GM21390 (cell line): ENCODE data around the gene MICAL2.

Experiments used
- ATAC-seq: cut with Tn5 transposase; IDR thresholded peaks from one replicate; pipeline ENCODE4 v1.9.1; 2021; ENCODE audit not compliant: unreplicated experiment

Gene MICAL2

DNA sequence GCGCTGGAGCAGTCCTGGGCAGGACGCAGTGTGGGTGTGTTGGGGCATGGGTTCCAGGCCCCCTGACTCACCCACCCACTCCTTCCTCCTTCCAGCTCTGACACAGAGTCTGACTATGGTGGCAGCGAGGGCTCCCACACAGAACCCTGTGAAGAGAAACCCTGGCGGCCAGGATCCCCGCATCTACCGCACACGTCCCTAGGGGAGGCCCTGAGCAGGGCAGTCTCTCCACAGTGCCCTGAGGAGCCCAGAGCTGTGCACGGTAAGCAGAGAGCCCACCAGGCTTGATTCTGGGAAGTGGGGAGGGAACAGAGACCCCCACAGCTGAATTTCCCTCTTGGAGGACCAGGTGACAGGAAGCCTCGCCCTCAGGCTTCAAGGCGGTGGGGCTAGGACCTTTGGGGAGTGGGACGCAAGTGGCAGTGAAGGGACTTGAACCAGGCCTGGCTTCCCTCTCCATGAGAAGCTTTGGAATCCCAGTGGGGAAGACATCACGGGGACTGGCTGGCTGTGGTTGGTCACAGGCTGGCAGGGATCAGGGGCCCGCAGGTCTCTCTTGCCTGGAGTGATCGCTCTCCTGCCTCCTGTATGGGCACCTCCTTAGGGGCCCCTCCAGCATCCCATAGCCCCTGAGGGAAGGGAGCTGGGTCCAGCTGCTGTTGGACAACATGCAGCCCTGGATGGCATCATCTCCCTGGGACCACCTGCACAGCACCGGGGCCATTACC lies 170.6 kb downstream of the MICAL2 start:
- no peak for ATAC-seq

GRCh38 chr11:12281571-12282478 lies 171.4 kb downstream of the MICAL2 start:
- no peak for ATAC-seq

DNA sequence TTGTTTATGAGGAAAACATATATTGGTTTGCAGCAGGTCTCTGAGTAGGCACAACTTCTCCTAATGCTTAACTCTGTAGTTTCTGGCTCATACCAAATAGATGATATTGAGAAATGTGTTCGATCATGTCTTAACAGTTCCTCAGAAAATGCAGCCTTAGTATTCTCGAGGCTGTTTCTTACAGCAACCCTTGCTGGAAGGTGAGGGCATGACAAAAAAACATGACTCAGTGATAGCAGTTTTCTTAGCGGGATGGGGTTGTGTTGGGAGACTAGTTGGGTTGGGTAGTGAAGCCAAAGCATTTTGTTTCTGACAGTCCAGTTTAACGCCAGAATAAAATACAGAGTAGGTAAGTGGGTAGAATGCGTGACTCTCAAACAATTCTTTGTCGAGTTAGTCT lies 172.3 kb downstream of the MICAL2 start:
- ATAC-seq = no peak

DNA sequence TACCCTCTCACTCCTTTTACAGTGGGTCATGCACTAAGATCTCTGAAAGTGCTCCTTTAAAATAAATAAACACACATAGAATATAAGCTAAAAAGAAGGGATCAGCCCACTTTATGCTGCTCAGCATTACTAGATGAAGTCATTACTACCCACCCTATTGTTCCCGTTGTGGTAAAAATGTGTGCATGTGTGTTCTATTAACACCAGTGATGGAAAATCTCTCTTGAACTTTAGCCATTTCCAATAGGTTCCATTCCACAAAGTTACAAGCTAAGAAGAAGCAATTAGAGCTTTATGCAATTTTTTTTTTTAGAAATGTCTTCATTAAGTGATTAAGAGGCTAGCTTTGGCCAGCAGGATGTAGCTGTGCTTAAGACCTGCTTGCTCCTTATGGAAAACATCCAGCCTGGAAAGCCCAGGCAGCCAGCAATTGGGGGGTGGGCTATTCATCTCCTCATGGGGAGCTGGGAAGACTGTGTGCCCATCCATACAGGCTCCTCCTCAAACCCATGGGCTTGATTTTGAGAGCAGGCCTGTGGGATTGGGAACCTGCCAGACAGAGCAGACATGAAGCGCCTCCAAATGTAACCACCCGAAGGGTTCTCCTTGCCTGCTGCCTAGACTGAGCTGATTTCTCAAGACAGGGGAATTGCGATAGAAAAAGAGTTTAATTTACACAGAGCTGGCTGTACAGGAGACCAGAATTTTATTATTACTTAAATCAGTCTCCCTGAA lies 174.1 kb downstream of the MICAL2 start:
- ATAC-seq = no peak

GRCh38 chr11:12285106-12285505 lies 174.7 kb downstream of the MICAL2 start:
- no peak for ATAC-seq

DNA sequence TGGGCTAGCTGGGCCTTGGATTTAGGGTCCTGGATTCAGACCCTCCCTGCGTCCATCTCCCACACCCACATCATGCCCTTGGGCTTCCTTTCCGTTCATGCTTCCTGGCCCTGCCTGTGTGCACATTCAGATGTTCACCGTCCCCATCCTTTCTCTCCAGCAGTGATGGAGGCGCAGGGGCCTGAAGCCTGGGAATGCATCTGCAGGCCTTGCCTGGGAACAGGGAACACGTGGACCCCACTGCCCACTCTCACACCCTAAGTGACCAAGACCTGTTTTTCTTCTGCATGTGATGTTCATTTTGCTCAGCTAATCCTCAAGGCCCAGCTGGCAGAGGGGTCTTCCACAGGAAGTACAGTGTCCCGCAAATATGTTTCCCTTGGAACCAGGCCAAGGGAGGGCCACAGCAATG lies 175.4 kb downstream of the MICAL2 start:
- ATAC-seq = no peak

DNA sequence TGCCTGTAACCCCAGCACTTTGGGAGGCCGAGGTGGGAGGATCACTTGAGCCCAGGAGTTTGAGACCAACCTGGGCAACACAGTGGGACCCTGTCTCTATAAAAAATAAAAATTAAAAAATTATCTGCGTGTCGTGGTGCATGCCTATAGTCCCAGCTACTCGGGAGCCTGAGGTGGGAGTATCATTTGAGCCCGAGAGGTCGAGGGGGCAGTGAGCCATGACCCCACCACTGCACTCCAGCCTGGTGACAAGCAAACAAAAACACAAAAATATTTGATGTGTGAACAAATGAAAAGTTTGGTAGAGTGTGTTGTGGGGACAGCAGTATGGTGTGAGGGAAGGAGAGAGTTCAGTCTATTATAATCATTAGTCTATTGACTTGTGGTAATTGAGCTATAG lies 176.2 kb downstream of the MICAL2 start:
- ATAC-seq = no peak

DNA sequence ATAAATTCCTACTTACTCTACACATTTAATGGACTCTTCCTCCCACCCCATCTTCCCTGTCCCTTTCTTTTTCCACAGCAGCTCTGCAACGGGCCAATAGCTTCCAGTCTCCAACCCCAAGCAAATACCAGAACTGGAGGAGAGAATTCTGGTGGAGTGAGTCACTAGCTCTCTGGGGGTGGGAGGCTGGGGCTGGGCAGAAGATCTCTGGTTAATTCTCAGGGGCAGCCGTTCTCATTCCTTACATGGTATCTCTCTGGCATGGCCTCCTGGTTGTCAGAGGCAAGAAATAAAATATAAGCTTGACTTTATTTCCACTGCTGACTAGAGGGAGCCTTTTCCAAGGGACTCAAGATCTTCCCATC lies 176.6 kb downstream of the MICAL2 start:
- ATAC-seq = no peak

GRCh38 chr11:12287374-12288211 lies 177.2 kb downstream of the MICAL2 start:
- no peak for ATAC-seq

- no peak for ATAC-seq
These were observed 178.0 kb downstream of the MICAL2 start for GRCh38 chr11:12288212-12288930.

DNA sequence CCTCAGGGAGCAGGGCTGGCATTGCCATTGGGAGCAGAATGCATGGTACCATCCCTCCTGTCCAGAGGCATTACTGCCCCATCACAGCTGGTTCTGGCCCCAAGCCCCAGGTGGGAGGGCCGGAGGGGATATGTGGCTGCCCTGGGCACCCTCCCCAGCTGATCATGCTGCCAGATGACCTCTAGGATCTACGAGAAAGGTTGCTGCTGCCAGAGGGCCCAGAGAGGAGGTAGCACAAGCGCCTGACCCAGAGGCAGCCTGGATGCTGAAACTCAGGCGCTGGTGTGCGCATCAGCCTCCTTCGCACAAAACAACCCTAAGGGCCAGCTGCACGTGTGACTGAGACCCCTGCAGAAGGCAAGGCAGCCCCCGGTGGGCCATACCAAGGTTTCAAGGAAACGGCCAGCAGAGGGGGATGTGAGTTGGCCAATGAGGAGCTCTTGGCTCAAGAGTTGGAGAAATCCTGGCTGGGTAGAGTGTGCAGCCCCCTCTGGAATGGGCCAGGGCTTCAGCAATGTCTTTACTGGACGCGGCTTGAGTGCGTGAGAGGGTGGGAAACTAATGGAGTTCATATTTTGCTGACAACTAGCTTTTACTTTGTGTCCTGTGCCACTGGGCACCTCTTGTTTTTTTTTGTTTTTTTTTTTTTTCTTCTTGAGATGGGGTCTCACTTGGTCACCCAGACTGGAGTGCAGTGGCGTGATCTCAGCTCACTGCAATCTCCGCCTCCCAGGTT lies 178.7 kb downstream of the MICAL2 start:
- no peak for ATAC-seq

GRCh38 chr11:12289667-12290476 lies 179.5 kb downstream of the MICAL2 start:
- no peak for ATAC-seq

- ATAC-seq = no peak
These were observed 180.1 kb downstream of the MICAL2 start for GRCh38 chr11:12290477-12290922.

GRCh38 chr11:12291313-12291712 lies 180.9 kb downstream of the MICAL2 start:
- no peak for ATAC-seq

DNA sequence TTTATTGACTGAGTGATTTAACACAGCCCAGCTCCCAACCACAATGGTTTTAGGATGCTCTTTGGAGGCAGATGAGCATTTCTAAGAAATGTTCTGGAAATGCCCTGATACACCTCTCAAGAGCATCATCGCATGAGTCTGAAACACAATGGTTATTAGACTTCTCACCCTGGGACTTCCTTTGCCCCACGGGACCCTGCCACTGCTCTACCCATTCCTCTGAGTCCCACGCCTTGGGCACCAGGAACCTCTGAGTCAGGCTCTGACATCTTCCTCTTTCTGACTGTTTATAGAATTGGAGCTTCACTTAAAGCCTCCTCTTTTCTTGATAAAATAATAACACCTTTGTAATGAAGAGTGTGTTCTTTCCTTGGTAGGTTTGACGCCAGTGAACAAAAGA lies 181.4 kb downstream of the MICAL2 start:
- ATAC-seq = no peak

GRCh38 chr11:12292766-12293165 lies 182.4 kb downstream of the MICAL2 start:
- no peak for ATAC-seq

- no peak for ATAC-seq
These were observed 183.1 kb downstream of the MICAL2 start for GRCh38 chr11:12293486-12293885.

- ATAC-seq = no peak
These were observed 184.2 kb downstream of the MICAL2 start for GRCh38 chr11:12294613-12295012.
